ENCODE measurements around the gene FNBP1L. TPM values are rescaled to one million over a fixed set of nuclear protein-coding genes. Genes with fewer than 3 reads are reported as not detected.

The FNBP1L gene
- total and polyA plus RNA-seq, 2 of the 8 experiments (the other 6 are each of a cell fraction or from before 2014, with no cell fraction given) = 48.9 to 95.9 TPM

- TF ChIP-seq E2F6 (IDR thresholded peaks at IDR 0.05) = no peak
- TF ChIP-seq CEBPB (IDR thresholded peaks at IDR 0.05; ENCODE audit: low read depth, low read length) = no peak
Observed at GRCh38 chr1:93602101-93602500, 154.2 kb downstream of the FNBP1L start (continued).

Measured in H1 (cell line).